ENCODE data around the gene SUN1.

Gene SUN1

GRCh38 chr7:882336-883035 lies 50.2 kb downstream of the SUN1 start:
- no peak for TF ChIP-seq CTCF (IDR thresholded peaks at IDR 0.05; ENCODE audit: insufficient read depth, missing control alignments)
- DNase-seq (ENCODE audit: insufficient read length, low spot score) (no peak), FAIRE-seq (no peak)

GRCh38 chr7:883055-884021 lies 51.1 kb downstream of the SUN1 start:
- TF ChIP-seq CTCF (IDR thresholded peaks at IDR 0.05; ENCODE audit: insufficient read depth, missing control alignments) = no peak
- FAIRE-seq = no peak
- no peak for DNase-seq (ENCODE audit: insufficient read length, low spot score)

GRCh38 chr7:884191-885003 lies 52.1 kb downstream of the SUN1 start:
- DNase-seq (ENCODE audit: insufficient read length, low spot score) (no peak), FAIRE-seq (no peak)
- TF ChIP-seq CTCF (IDR thresholded peaks at IDR 0.05; ENCODE audit: insufficient read depth, missing control alignments) = no peak

GRCh38 chr7:885261-885892 lies 53.1 kb downstream of the SUN1 start:
- TF ChIP-seq CTCF (IDR thresholded peaks at IDR 0.05; ENCODE audit: insufficient read depth, missing control alignments) = no peak
- no peak for DNase-seq (ENCODE audit: insufficient read length, low spot score)
- no peak for FAIRE-seq

GRCh38 chr7:885893-886625 lies 53.8 kb downstream of the SUN1 start:
- no peak for TF ChIP-seq CTCF (IDR thresholded peaks at IDR 0.05; ENCODE audit: insufficient read depth, missing control alignments)
- no peak for FAIRE-seq
- DNase-seq (ENCODE audit: insufficient read length, low spot score) = no peak

Measured in D721Med (cell line).